ENCODE results near the gene C20orf141. TPM values are rescaled to one million over a fixed set of nuclear protein-coding genes. Genes with fewer than 3 reads are reported as not detected.

The C20orf141 gene
- total and polyA plus RNA-seq, 12 donors: not detected

- 95 to 98% methylated on average over 12 of the region's 12 CpGs for WGBS, 2 donors
Measured at GRCh38 chr20:2864626-2865025, 49.8 kb downstream of the C20orf141 start.

GRCh38 chr20:2865101-2865500 lies 50.3 kb downstream of the C20orf141 start:
- no peaks in the 10 kb centered on the region for H3K9me3 ChIP-seq
- DNase-seq: no peak
- intact Hi-C loops (cut with DNase I): loop anchor here in 2 of 10 donors (10.0 kb wide), 2 partner anchors 130 to 150 kb away; no protein-coding TSS in a partner anchor
- H3K4me1 ChIP-seq: peaks cover 0 to 19% (median 0%) of the 10 kb centered on the region in 9 donors
- H3K36me3 ChIP-seq: peaks cover 0 to 71% (median 31%) of the 10 kb centered on the region in 9 donors
- no peak overlapping the region for H3K4me3 ChIP-seq
- ATAC-seq: no peak
- no peak for TF ChIP-seq CTCF (IDR thresholded peaks at IDR 0.05)
- 95 to 99% methylated on average over 10 of the region's 10 CpGs for WGBS, 2 donors
- peak overlapping the region in 1 of 10 donors; percentile 36 for H3K27ac ChIP-seq
- no peaks in the 10 kb centered on the region for H3K27me3 ChIP-seq

More at GRCh38 chr20:2864626-2865025, 49.8 kb downstream of the C20orf141 start:
- Histone ChIP-seq H3K36me3 (peaks cover 0 to 75% (median 31%) of the 10 kb centered on the region in 9 donors), H3K27me3 (no peaks in the 10 kb centered on the region), H3K27ac (no peak overlapping the region), H3K9me3 (no peaks in the 10 kb centered on the region), H3K4me3 (no peak overlapping the region), H3K4me1 (peaks cover 0 to 15% (median 0%) of the 10 kb centered on the region in 9 donors)
- TF ChIP-seq CTCF (IDR thresholded peaks at IDR 0.05): no peak
- intact Hi-C loops (cut with DNase I): loop anchor here in 2 of 10 donors (10.0 kb wide), 2 partner anchors 130 to 150 kb away; no protein-coding TSS in a partner anchor
- ATAC-seq: no peak
- DNase-seq: no peak

Other genes starting within 250 kb of the C20orf141 start
- gene NOP56, start 162.4 kb upstream of the C20orf141 start, total RNA-seq: 10 to 100 TPM; 37.1 to 77.1 (median 46.7) TPM
- gene NOP56, start 162.4 kb upstream of the C20orf141 start, polyA plus RNA-seq: 10 to 100 TPM; 66.4 to 68.8 TPM
- 100 to 1,000 TPM; 135 to 264 (median 224) TPM for gene IDH3B, start 150.8 kb upstream of the C20orf141 start, total RNA-seq
- gene IDH3B, start 150.8 kb upstream of the C20orf141 start, polyA plus RNA-seq: 100 to 1,000 TPM; 120 to 206 TPM
- gene EBF4, start 122.2 kb upstream of the C20orf141 start, total RNA-seq: 1 to 10 TPM; 2.0 to 6.2 (median 3.6) TPM
- gene EBF4, start 122.2 kb upstream of the C20orf141 start, polyA plus RNA-seq: 1 to 10 TPM; 3.3 to 8.0 TPM
- 1 to 10 TPM in 5 of 10 donors, under 1 TPM in 4, not detected in 1; 0.48 to 4.5 (median 1.4) TPM for gene CPXM1, start 14.4 kb upstream of the C20orf141 start, total RNA-seq
- gene CPXM1, start 14.4 kb upstream of the C20orf141 start, polyA plus RNA-seq: 1 to 10 TPM; 1.2 to 4.9 TPM
- not detected for gene TMEM239, start 1.4 kb downstream of the C20orf141 start, total RNA-seq
- gene TMEM239, start 1.4 kb downstream of the C20orf141 start, polyA plus RNA-seq: not detected
- 10 to 100 TPM in 3 of 10 donors, 1 to 10 TPM in 7; 4.5 to 11.9 (median 6.5) TPM for gene PCED1A, start 25.7 kb downstream of the C20orf141 start, total RNA-seq
- 10 to 100 TPM; 10.3 to 36.9 TPM for gene PCED1A, start 25.7 kb downstream of the C20orf141 start, polyA plus RNA-seq
- gene VPS16, start 25.8 kb downstream of the C20orf141 start, total RNA-seq: 10 to 100 TPM; 13.0 to 22.8 (median 19.3) TPM
- gene VPS16, start 25.8 kb downstream of the C20orf141 start, polyA plus RNA-seq: 10 to 100 TPM; 23.6 to 44.7 TPM
- 10 to 100 TPM; 22.1 to 37.3 (median 30.1) TPM for gene PTPRA, start 58.5 kb downstream of the C20orf141 start, total RNA-seq
- 10 to 100 TPM in 1 of 2 donors, 1 to 10 TPM in 1; 8.9 to 16.7 TPM for gene PTPRA, start 58.5 kb downstream of the C20orf141 start, polyA plus RNA-seq
- under 1 TPM in 1 of 10 donors, not detected in 9; 0.47 TPM for gene GNRH2, start 228.6 kb downstream of the C20orf141 start, total RNA-seq
- not detected for gene GNRH2, start 228.6 kb downstream of the C20orf141 start, polyA plus RNA-seq
- 10 to 100 TPM; 39.1 to 60.8 (median 51.5) TPM for gene MRPS26, start 231.1 kb downstream of the C20orf141 start, total RNA-seq
- gene MRPS26, start 231.1 kb downstream of the C20orf141 start, polyA plus RNA-seq: 100 to 1,000 TPM; 115 to 119 TPM